ENCODE results near the gene FASN. TPM values are rescaled to one million over a fixed set of nuclear protein-coding genes. Genes with fewer than 3 reads are reported as not detected.

FASN gene
- total and polyA plus RNA-seq, 2 of the 13 experiments (the other 11 are each of a cell fraction or from before 2014, with no cell fraction given): 51.7 to 101 TPM

DNA sequence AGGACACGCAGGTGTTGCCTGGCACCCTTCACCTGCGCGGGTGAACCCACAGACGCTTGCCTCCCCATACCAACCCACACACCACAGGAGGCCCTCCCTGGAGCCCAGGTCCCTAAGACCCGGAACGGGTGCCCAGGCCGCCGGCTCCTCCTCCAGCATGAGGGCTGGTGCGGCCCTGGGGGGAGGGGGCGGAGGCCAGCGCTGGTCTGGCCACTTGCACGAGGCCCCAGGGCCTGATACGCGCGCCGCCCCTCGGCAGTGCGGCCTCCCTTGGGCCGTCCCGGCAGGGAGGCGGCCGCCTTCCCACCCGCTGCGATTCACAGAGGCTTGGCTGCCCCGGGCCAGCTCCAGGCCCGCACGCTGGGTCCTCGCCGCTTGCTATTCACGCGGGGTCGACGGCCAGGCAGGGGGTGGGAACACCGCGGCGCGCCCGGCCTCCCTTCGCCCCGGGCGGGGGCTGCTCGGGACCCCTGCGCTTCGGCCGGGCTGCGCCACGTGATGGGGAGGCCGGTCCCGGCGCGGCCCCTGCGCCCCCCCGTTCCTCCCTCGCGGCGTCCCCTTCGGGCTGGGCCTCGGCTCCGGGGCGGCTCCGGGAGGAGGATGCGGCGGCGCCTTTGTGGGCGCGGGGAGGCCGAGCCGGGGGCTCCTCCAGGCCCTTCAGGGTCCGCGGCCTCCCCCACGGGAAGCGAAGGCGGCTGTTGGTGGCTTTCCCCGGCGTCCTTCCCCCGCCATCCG, 685 bp downstream of the FASN start (continued):
- TF ChIP-seq SMAD1 (CRISPR knock-in tag; IDR thresholded peaks at IDR 0.05; ENCODE audit: borderline replicate concordance, low read depth) (no peak; the same call in 1 of the 2 replicates), NR2F6 (IDR thresholded peaks at IDR 0.05) (no peak), NR2F6 (CRISPR knock-in tag; IDR thresholded peaks at IDR 0.05) (no peak), TMF1 (CRISPR knock-in tag; IDR thresholded peaks at IDR 0.05; ENCODE audit: low read depth) (peak; percentile 39; the same call in 1 of the 2 replicates), ZNF891 (CRISPR knock-in tag; IDR thresholded peaks at IDR 0.05) (no peak), U2AF2 (IDR thresholded peaks at IDR 0.05; ENCODE audit: low read depth, low read length) (no peak), YEATS2 (CRISPR knock-in tag; IDR thresholded peaks at IDR 0.05; ENCODE audit: borderline replicate concordance) (no peak; the same call in 1 of the 2 replicates), ZKSCAN1 (IDR thresholded peaks at IDR 0.05; ENCODE audit: low read length) (no peak), EED (CRISPR knock-in tag; IDR thresholded peaks at IDR 0.05) (no peak), POLR2AphosphoS2 (IDR thresholded peaks at IDR 0.05; ENCODE audit: low read depth, low read length) (no peak), ZNF83 (CRISPR knock-in tag; IDR thresholded peaks at IDR 0.05; ENCODE audit: borderline replicate concordance) (no peak), HNRNPUL1 (IDR thresholded peaks at IDR 0.05; ENCODE audit: low read depth, low read length) (no peak), ZNF235 (CRISPR knock-in tag; IDR thresholded peaks at IDR 0.05; ENCODE audit: borderline replicate concordance) (peak; percentile 89; the same call in 1 of the 2 replicates), ZNF792 (CRISPR knock-in tag; IDR thresholded peaks at IDR 0.05) (no peak), BCL6 (CRISPR knock-in tag; IDR thresholded peaks at IDR 0.05) (0 out of 2 replicates have a peak, but pooled peaks have one; percentile 6), ZNF24 (IDR thresholded peaks at IDR 0.05) (no peak), RARG (CRISPR knock-in tag; IDR thresholded peaks at IDR 0.05; ENCODE audit: low read depth) (no peak; the same call in 1 of the 2 replicates), NFE2 (CRISPR knock-in tag; IDR thresholded peaks at IDR 0.05) (no peak), ZNF629 (CRISPR knock-in tag; conservative IDR thresholded peaks at IDR 0.05) (no peak), RCOR2 (CRISPR knock-in tag; IDR thresholded peaks at IDR 0.05) (no peak), NFKBIZ (CRISPR knock-in tag; IDR thresholded peaks at IDR 0.05) (no peak), ZNF615 (CRISPR knock-in tag; IDR thresholded peaks at IDR 0.05; ENCODE audit: borderline replicate concordance) (no peak), ZNF749 (CRISPR knock-in tag; IDR thresholded peaks at IDR 0.05; ENCODE audit: borderline replicate concordance) (0 out of 2 replicates have a peak, but pooled peaks have one; percentile 59), GLI4 (CRISPR knock-in tag; IDR thresholded peaks at IDR 0.05; ENCODE audit: borderline replicate concordance) (no peak), SIN3A (IDR thresholded peaks at IDR 0.05; ENCODE audit: borderline replicate concordance, low read depth, low read length) (peak; percentile 58; the same call in 1 of the 2 replicates)
- TF ChIP-seq, protein P1, sequence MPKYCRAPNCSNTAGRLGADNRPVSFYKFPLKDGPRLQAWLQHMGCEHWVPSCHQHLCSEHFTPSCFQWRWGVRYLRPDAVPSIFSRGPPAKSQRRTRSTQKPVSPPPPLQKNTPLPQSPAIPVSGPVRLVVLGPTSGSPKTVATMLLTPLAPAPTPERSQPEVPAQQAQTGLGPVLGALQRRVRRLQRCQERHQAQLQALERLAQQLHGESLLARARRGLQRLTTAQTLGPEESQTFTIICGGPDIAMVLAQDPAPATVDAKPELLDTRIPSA (CRISPR knock-in tag; IDR thresholded peaks at IDR 0.05; ENCODE audit: borderline replicate concordance): peak; percentile 89; the same call in 1 of the 2 replicates
- TF ChIP-seq, protein P2, sequence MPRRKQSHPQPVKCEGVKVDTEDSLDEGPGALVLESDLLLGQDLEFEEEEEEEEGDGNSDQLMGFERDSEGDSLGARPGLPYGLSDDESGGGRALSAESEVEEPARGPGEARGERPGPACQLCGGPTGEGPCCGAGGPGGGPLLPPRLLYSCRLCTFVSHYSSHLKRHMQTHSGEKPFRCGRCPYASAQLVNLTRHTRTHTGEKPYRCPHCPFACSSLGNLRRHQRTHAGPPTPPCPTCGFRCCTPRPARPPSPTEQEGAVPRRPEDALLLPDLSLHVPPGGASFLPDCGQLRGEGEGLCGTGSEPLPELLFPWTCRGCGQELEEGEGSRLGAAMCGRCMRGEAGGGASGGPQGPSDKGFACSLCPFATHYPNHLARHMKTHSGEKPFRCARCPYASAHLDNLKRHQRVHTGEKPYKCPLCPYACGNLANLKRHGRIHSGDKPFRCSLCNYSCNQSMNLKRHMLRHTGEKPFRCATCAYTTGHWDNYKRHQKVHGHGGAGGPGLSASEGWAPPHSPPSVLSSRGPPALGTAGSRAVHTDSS (CRISPR knock-in tag; conservative IDR thresholded peaks at IDR 0.05): no peak
- TF ChIP-seq, protein P3, sequence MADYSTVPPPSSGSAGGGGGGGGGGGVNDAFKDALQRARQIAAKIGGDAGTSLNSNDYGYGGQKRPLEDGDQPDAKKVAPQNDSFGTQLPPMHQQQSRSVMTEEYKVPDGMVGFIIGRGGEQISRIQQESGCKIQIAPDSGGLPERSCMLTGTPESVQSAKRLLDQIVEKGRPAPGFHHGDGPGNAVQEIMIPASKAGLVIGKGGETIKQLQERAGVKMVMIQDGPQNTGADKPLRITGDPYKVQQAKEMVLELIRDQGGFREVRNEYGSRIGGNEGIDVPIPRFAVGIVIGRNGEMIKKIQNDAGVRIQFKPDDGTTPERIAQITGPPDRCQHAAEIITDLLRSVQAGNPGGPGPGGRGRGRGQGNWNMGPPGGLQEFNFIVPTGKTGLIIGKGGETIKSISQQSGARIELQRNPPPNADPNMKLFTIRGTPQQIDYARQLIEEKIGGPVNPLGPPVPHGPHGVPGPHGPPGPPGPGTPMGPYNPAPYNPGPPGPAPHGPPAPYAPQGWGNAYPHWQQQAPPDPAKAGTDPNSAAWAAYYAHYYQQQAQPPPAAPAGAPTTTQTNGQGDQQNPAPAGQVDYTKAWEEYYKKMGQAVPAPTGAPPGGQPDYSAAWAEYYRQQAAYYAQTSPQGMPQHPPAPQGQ (CRISPR knock-in tag; IDR thresholded peaks at IDR 0.05; ENCODE audit: borderline replicate concordance): no peak

Data from HepG2 (cell line).